Vagina (tissue), 2 donors: ENCODE data around the gene TH. TPM values are rescaled to one million over a fixed set of nuclear protein-coding genes. Genes with fewer than 3 reads are reported as not detected.

Source experiments
- DNase-seq, 2 donors: peaks; one replicate each; pipeline ENCODE4 v3.0.0-alpha.2; 2017; ENCODE audit errors: extremely low spot score in 2 of 2
- H3K27ac ChIP-seq: fragments of 200-600 bp; sonication (generic); one replicate; pipeline ENCODE4 v1.5.1; 2019
- H3K27me3 ChIP-seq: fragments of 200-600 bp; sonication (generic); one replicate; pipeline ENCODE4 v1.5.1; 2019
- H3K36me3 ChIP-seq, 2 donors: fragments of 200-600 bp; sonication (generic); one replicate each; pipeline ENCODE4 v1.5.1; 2017 to 2019
- H3K4me1 ChIP-seq: fragments of 200-600 bp; sonication (generic); one replicate; pipeline ENCODE4 v1.5.1; 2019
- H3K4me3 ChIP-seq, 2 donors: fragments of 200-600 bp; sonication (generic); 1 replicate in 1 of 2; 2 replicates in 1 of 2; pipeline ENCODE4 v1.5.1; 2016 to 2019
- H3K9me3 ChIP-seq: fragments of 200-600 bp; sonication (generic); one replicate; pipeline ENCODE4 v1.5.1; 2019
- CTCF ChIP-seq, 3 experiments: fragments of 450-650 bp in 2 of 3; fragments of 200-600 bp in 1 of 3; sonication (generic) in 1 of 3; IDR thresholded peaks; one replicate each; pipeline ENCODE4 v1.5.1; 2017 to 2019; ENCODE audit warnings: antibody characterized with exemption in 3 of 3, mild to moderate bottlenecking in 2 of 3, moderate library complexity in 2 of 3
- POLR2A ChIP-seq, 2 donors: fragments of 450-650 bp; IDR thresholded peaks; one replicate each; pipeline ENCODE4 v1.6.1; 2017; ENCODE audit warnings: antibody characterized with exemption in 2 of 2, mild to moderate bottlenecking in 2 of 2, moderate library complexity in 2 of 2
- POLR2AphosphoS5 ChIP-seq, 2 donors: sonication (generic); formaldehyde crosslinking; IDR thresholded peaks; one replicate each; pipeline ENCODE4 v1.9.0; 2017; ENCODE audit warnings: antibody characterized with exemption in 2 of 2, mild to moderate bottlenecking in 2 of 2, low read depth in 1 of 2; ENCODE audit not compliant: insufficient read depth in 1 of 2
- intact Hi-C: fragments of 100-400 bp; cut with DNase I; formaldehyde crosslinking; loops from one replicate; pipeline ENCODE4 v1.15.1; 2023
- total RNA-seq: library from RNA; depleted of rRNA; stranded (reverse); fragments of >200 nt; gene quantifications from one replicate; pipeline ENCODE4 v1.2.3, GENCODE V29; 2016

Gene TH
- total RNA-seq, 1 donor from 2014 or later: 21.9 TPM

GRCh38 chr11:2198621-2199365, 27.2 kb upstream of the TH start:
- H3K27me3 ChIP-seq: no peaks in the 10 kb centered on the region
- no peak for DNase-seq
- no peak overlapping the region for H3K4me3 ChIP-seq
- H3K9me3 ChIP-seq: no peaks in the 10 kb centered on the region
- H3K4me1 ChIP-seq: peaks cover 9% of the 10 kb centered on the region
- intact Hi-C loops: loop anchor here (2.0 to 5.0 kb wide), 2 partner anchors 109 to 224 kb away; no protein-coding TSS in a partner anchor
- H3K36me3 ChIP-seq: no peaks in the 10 kb centered on the region
- TF ChIP-seq POLR2A (IDR thresholded peaks at IDR 0.05) (no peak), CTCF (IDR thresholded peaks at IDR 0.05) (no peak), POLR2AphosphoS5 (IDR thresholded peaks at IDR 0.05; ENCODE audit: insufficient read depth in 1 of 2, low read depth in 1 of 2) (no peak)
- H3K27ac ChIP-seq: no peak overlapping the region

GRCh38 chr11:2197771-2198520, 26.3 kb upstream of the TH start:
- no peak for DNase-seq
- no peak overlapping the region for H3K27ac ChIP-seq
- H3K9me3 ChIP-seq: no peaks in the 10 kb centered on the region
- no peak for TF ChIP-seq POLR2AphosphoS5 (IDR thresholded peaks at IDR 0.05; ENCODE audit: insufficient read depth in 1 of 2, low read depth in 1 of 2)
- TF ChIP-seq POLR2A (IDR thresholded peaks at IDR 0.05): no peak
- no peak for TF ChIP-seq CTCF (IDR thresholded peaks at IDR 0.05)
- H3K36me3 ChIP-seq: no peaks in the 10 kb centered on the region
- H3K27me3 ChIP-seq: no peaks in the 10 kb centered on the region
- peaks cover 5% of the 10 kb centered on the region for H3K4me1 ChIP-seq
- no peak overlapping the region for H3K4me3 ChIP-seq
- intact Hi-C loops: loop anchor here (2.0 to 5.0 kb wide), 2 partner anchors 109 to 225 kb away; no protein-coding TSS in a partner anchor

- no peak overlapping the region for H3K4me3 ChIP-seq
- TF ChIP-seq POLR2AphosphoS5 (IDR thresholded peaks at IDR 0.05; ENCODE audit: insufficient read depth in 1 of 2, low read depth in 1 of 2): no peak
- TF ChIP-seq CTCF (IDR thresholded peaks at IDR 0.05): peak; percentile 64 to 91 (median 76)
- no peak for TF ChIP-seq POLR2A (IDR thresholded peaks at IDR 0.05)
- intact Hi-C loops: loop anchor here (5.0 kb wide), 1 partner anchor 110 kb away; no protein-coding TSS in a partner anchor
- no peak for DNase-seq
- no peaks in the 10 kb centered on the region for H3K27me3 ChIP-seq
- no peak overlapping the region for H3K27ac ChIP-seq
- no peaks in the 10 kb centered on the region for H3K9me3 ChIP-seq
- no peaks in the 10 kb centered on the region for H3K36me3 ChIP-seq
- H3K4me1 ChIP-seq: no peaks in the 10 kb centered on the region
Measured at GRCh38 chr11:2196970-2197770, 25.6 kb upstream of the TH start.

GRCh38 chr11:2195756-2196088, 24.1 kb upstream of the TH start:
- Histone ChIP-seq H3K9me3 (no peaks in the 10 kb centered on the region), H3K4me1 (no peaks in the 10 kb centered on the region), H3K27me3 (no peaks in the 10 kb centered on the region), H3K4me3 (no peak overlapping the region), H3K27ac (no peak overlapping the region), H3K36me3 (no peaks in the 10 kb centered on the region)
- intact Hi-C loops: loop anchor here (5.0 kb wide), 1 partner anchor 112 kb away; no protein-coding TSS in a partner anchor
- no peak for DNase-seq
- TF ChIP-seq POLR2A (IDR thresholded peaks at IDR 0.05) (no peak), CTCF (IDR thresholded peaks at IDR 0.05) (no peak), POLR2AphosphoS5 (IDR thresholded peaks at IDR 0.05; ENCODE audit: insufficient read depth in 1 of 2, low read depth in 1 of 2) (no peak)
